HG03196 (cell line): Measurements from ENCODE around the gene SPANXN3.
"Not testable (repeated sequence)": the region's sequence is repeated elsewhere in the genome, so short reads cannot be mapped to it uniquely, and the experiment has no call there.

Experiments
- ATAC-seq: cut with Tn5 transposase; IDR thresholded peaks from one replicate; pipeline ENCODE4 v1.9.1; 2021; ENCODE audit not compliant: unreplicated experiment

SPANXN3 gene

GRCh38 chrX:143517375-143517774 lies at the start of gene SPANXN3:
Gene SPANXN3, minus strand, starts transcription at chrX:143517475. Its CDS starts 84 bp downstream, at chrX:143517391.
- ATAC-seq, result not testable (repeated sequence)

GRCh38 chrX:143536176-143536575 lies 18.9 kb upstream of the SPANXN3 start:
- no peak for ATAC-seq

GRCh38 chrX:143502196-143502595 lies 15.1 kb downstream of the SPANXN3 start:
- not testable (repeated sequence) for ATAC-seq

- no peak for ATAC-seq
Measured at GRCh38 chrX:143500751-143501150, 16.5 kb downstream of the SPANXN3 start.

GRCh38 chrX:143486105-143486504 lies 31.2 kb downstream of the SPANXN3 start:
- ATAC-seq, result no peak

GRCh38 chrX:143476751-143477150 lies 40.5 kb downstream of the SPANXN3 start:
- no peak for ATAC-seq

- ATAC-seq, result no peak
Measured at GRCh38 chrX:143472347-143472938, 44.8 kb downstream of the SPANXN3 start.

GRCh38 chrX:143466130-143466529 lies 51.1 kb downstream of the SPANXN3 start:
- no peak for ATAC-seq

- ATAC-seq, result no peak
Measured at GRCh38 chrX:143462696-143463095, 54.6 kb downstream of the SPANXN3 start.

GRCh38 chrX:143461606-143462005 lies 55.7 kb downstream of the SPANXN3 start:
- ATAC-seq, result no peak
